Measurements from ENCODE around the gene OCLN.
"Not testable (repeated sequence)": the region's sequence is repeated elsewhere in the genome, so short reads cannot be mapped to it uniquely, and the experiment has no call there.

OCLN gene

DNA sequence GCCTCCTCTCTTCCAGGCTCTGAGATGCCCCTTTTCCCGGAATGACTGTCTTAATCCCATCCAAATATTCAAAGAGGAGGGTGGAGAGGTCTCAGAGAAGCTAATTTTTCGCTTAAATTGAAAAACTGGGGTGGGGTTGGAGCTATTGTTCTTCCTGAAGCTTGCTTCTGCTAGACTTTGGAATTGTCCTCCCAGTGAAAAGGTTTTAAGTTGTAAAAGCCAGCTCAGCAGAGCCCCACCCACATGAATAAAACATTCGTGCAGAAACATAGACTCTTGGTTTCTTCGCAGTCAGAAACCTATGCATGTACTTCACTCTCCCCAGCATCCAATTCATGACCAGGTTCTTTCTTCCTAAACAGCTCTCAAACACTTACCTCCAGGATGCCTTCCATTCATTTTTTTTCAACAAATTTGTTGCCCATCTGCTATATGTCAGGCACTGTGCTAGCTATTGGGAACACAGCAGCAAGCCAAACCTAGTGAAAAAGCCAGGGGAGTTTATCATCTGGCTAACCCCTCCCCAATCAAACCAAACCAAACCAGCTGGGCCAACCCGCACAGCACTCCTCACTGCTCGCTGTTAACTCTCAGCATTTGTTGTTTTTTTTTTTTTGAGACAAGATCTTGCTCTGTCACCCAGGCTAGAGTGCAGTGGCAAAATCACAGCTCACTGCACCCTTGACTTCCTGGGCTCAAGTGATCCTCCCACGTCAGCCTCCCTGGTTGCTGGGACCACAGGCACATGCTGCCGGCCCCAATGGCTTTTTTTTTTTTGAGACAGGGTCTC lies 37.9 kb upstream of the OCLN start:
- Histone ChIP-seq H3K4me3 (no peak overlapping the region), H3K27ac (no peak overlapping the region)
- DNase-seq (ENCODE audit: low spot score) = no peak
- TF ChIP-seq, protein P1, sequence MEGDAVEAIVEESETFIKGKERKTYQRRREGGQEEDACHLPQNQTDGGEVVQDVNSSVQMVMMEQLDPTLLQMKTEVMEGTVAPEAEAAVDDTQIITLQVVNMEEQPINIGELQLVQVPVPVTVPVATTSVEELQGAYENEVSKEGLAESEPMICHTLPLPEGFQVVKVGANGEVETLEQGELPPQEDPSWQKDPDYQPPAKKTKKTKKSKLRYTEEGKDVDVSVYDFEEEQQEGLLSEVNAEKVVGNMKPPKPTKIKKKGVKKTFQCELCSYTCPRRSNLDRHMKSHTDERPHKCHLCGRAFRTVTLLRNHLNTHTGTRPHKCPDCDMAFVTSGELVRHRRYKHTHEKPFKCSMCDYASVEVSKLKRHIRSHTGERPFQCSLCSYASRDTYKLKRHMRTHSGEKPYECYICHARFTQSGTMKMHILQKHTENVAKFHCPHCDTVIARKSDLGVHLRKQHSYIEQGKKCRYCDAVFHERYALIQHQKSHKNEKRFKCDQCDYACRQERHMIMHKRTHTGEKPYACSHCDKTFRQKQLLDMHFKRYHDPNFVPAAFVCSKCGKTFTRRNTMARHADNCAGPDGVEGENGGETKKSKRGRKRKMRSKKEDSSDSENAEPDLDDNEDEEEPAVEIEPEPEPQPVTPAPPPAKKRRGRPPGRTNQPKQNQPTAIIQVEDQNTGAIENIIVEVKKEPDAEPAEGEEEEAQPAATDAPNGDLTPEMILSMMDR (IDR thresholded peaks at IDR 0.05) = no peak

GRCh38 chr5:69455428-69455988 lies 37.1 kb upstream of the OCLN start:
- DNase-seq (ENCODE audit: low spot score); H3K27ac ChIP-seq; H3K4me3 ChIP-seq: not testable (repeated sequence)

DNA sequence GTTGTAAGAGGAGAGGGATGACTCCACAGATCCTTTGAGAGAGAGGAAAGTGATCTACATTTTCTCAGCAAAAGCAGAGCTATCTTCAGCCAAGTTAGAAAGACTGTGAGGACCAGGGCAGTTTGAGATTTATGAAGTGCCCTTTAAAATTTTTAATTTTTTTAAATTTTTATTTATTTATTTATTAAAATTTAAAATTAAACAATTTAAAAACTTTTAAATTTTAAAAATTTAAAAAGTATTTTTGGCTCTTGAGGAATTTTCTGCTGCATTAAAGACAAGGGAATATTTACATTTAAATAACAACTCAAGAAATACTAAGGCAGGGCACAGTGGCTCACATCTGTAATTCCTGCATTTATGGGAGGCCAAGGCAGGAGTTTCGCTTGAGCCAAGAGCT lies 30.4 kb upstream of the OCLN start:
- no peak overlapping the region for H3K27ac ChIP-seq
- no peak overlapping the region for H3K4me3 ChIP-seq
- no peak for DNase-seq (ENCODE audit: low spot score)
- TF ChIP-seq, protein P1 (IDR thresholded peaks at IDR 0.05) = no peak

- not testable (repeated sequence) for H3K4me3 ChIP-seq; H3K27ac ChIP-seq; DNase-seq (ENCODE audit: low spot score)
Measured at GRCh38 chr5:69466375-69466774, 26.2 kb upstream of the OCLN start.

DNA sequence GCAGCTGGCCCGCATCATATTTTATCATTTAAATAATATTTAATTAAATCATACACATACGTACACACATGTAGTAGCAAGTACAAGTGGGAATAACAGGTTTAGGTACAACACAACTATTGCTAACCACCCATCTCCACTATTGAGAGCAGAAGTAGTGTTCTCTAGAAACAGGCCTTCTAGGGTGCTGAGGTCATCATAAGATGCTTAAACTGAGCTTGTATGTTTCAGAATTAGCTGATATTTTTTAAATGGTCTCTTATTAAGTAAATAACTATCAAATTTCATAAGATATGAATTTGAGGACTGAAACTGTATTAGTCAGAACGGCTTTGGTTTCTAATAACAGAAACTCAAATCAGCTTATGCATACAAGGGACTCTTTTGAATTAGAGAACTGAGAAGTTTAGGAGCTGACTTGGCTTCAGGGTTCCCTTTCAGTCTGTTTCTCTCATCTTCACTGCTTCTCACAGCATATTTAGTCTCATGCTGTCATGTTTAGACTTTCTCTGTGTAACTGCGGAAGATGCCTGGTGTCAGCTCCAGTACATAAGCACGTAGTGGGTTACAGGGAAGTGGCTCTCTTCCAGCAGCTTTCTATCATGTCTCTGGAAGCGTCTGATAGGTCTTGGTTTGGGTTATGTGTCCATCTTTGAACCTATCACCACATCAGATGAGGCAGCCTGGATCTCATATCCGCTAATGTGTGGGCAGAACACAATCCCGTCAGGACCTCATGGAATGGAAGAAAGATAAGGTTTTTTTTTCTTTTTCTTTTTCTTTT lies 25.0 kb upstream of the OCLN start:
- no peak overlapping the region for H3K27ac ChIP-seq
- TF ChIP-seq, protein P1 (IDR thresholded peaks at IDR 0.05) = no peak
- H3K4me3 ChIP-seq = no peak overlapping the region
- no peak for DNase-seq (ENCODE audit: low spot score)

GRCh38 chr5:69468631-69469030 lies 24.0 kb upstream of the OCLN start:
- TF ChIP-seq, protein P1 (IDR thresholded peaks at IDR 0.05) = no peak
- no peak overlapping the region for H3K4me3 ChIP-seq
- DNase-seq (ENCODE audit: low spot score) = no peak
- no peak overlapping the region for H3K27ac ChIP-seq

GRCh38 chr5:69471516-69471915 lies 21.1 kb upstream of the OCLN start:
- H3K4me3 ChIP-seq; DNase-seq (ENCODE audit: low spot score); H3K27ac ChIP-seq: not testable (repeated sequence)

GRCh38 chr5:69472535-69473143 lies 20.0 kb upstream of the OCLN start:
- H3K27ac ChIP-seq; DNase-seq (ENCODE audit: low spot score); H3K4me3 ChIP-seq: not testable (repeated sequence)

- no peak overlapping the region for H3K27ac ChIP-seq
- TF ChIP-seq, protein P1 (IDR thresholded peaks at IDR 0.05) = no peak
- no peak for DNase-seq (ENCODE audit: low spot score)
- H3K4me3 ChIP-seq = no peak overlapping the region
Measured at GRCh38 chr5:69477170-69477569, 15.4 kb upstream of the OCLN start.

GRCh38 chr5:69478296-69478695 lies 14.3 kb upstream of the OCLN start:
- H3K4me3 ChIP-seq; DNase-seq (ENCODE audit: low spot score); H3K27ac ChIP-seq: not testable (repeated sequence)

All from coronary artery (tissue), 2 donors.